Pancreas (tissue), 10 donors: ENCODE data around the gene ANKRD23. TPM values are rescaled to one million over a fixed set of nuclear protein-coding genes. Genes with fewer than 3 reads are reported as not detected.
A peak's percentile ranks its signal among the peaks of the same experiment; 100 is the strongest.

Experiments used
- ATAC-seq, 4 donors: fragments of 200-7000 bp; cut with Tn5 transposase; one replicate each; pipeline versions ENCODE4 v1.8.0 to v1.9.1; 2020; ENCODE audit warnings: mild to moderate bottlenecking in 4 of 4, moderate library complexity in 4 of 4
- DNase-seq, 6 donors: peaks; one replicate each; pipeline ENCODE4 v3.0.0-alpha.2; 2020
- FAIRE-seq: peaks from 2 replicates; lab custom pipeline; 2012; peaks lifted over from hg19 to GRCh38; lab: Jason Lieb, UNC
- H3K27ac ChIP-seq, 4 donors: fragments of 200-600 bp; sonication (generic); 1 replicate in 3 of 4; 2 replicates in 1 of 4; pipeline versions ENCODE4 v1.5.0 to v1.8.0; 2020
- H3K27me3 ChIP-seq, 4 donors: fragments of 200-600 bp; one replicate each; pipeline ENCODE4 v1.8.0; 2021
- H3K36me3 ChIP-seq, 3 donors: fragments of 200-600 bp; sonication (generic) in 1 of 3; one replicate each; pipeline versions ENCODE4 v1.5.0 to v1.8.0; 2020 to 2021
- H3K4me1 ChIP-seq, 3 donors: fragments of 200-600 bp; one replicate each; pipeline ENCODE4 v1.8.0; 2021
- H3K4me3 ChIP-seq, 4 donors: fragments of 200-600 bp; sonication (generic) in 2 of 4; one replicate each; pipeline versions ENCODE4 v1.5.0 to v1.8.0; 2020 to 2021
- H3K9me3 ChIP-seq, 4 donors: fragments of 200-600 bp; one replicate each; pipeline ENCODE4 v1.8.0; 2021
- CTCF ChIP-seq, 4 donors: fragments of 200-600 bp; sonication (generic) in 3 of 4; IDR thresholded peaks; one replicate each; pipeline versions ENCODE4 v1.5.0 to v1.8.0; 2021; ENCODE audit warnings: antibody characterized with exemption in 4 of 4
- WGBS, 2 donors: extraction: QIAGEN DNeasy Blood & Tissue Kit; methylation state at CpG; one replicate each; pipeline ENCODE4 v1.1.7; 2013; 5-methylcytosine and 5-hydroxymethylcytosine counted together
- intact Hi-C, 3 donors: fragments of 100-400 bp; cut with DNase I; formaldehyde crosslinking; loops; one replicate each; pipeline versions ENCODE4 v1.11.1 to v1.14.2; 2022
- polyA plus RNA-seq, 2 donors: library from polyadenylated mRNA; stranded (reverse); fragments of 200-250 nt; gene quantifications; one replicate each; pipeline ENCODE4 v1.2.3, GENCODE V29; 2013
- total RNA-seq, 6 donors: library from RNA; stranded (reverse); fragmentation: NEBNext Ultra II Directional in 4 of 6; extraction: Animal tissue kit (Norgen Biotek cat#: 25700) in 4 of 6; gene quantifications; one replicate each; pipeline versions ENCODE4 v1.2.1 to v1.2.4, GENCODE V29; 2021 to 2023
- donor health status: healthy with polysubstance abuse.
- donor health status: DM: no; HTN: no; CAD: no; lungs with moderate emphysema.
- donor health status: DM: no; HTN: no; CAD: no.
- donor health status: control.
- donor health status: control.
- donor health status: Bipolar disorder and iron deficiency.
- donor health status: DM: yes; HTN: yes; CAD: no.
- donor health status: DM: no; HTN: no; CAD: no.
- donor health status: DM: no; HTN: no; CAD: no.
- donor health status: DM: yes; HTN: yes; CAD: no.

Gene ANKRD23
- total and polyA plus RNA-seq, 8 donors: 0.95 to 10.9 (median 2.9) TPM

GRCh38 chr2:96861074-96861473 lies 17.3 kb upstream of the ANKRD23 start:
- no peak for FAIRE-seq

DNA sequence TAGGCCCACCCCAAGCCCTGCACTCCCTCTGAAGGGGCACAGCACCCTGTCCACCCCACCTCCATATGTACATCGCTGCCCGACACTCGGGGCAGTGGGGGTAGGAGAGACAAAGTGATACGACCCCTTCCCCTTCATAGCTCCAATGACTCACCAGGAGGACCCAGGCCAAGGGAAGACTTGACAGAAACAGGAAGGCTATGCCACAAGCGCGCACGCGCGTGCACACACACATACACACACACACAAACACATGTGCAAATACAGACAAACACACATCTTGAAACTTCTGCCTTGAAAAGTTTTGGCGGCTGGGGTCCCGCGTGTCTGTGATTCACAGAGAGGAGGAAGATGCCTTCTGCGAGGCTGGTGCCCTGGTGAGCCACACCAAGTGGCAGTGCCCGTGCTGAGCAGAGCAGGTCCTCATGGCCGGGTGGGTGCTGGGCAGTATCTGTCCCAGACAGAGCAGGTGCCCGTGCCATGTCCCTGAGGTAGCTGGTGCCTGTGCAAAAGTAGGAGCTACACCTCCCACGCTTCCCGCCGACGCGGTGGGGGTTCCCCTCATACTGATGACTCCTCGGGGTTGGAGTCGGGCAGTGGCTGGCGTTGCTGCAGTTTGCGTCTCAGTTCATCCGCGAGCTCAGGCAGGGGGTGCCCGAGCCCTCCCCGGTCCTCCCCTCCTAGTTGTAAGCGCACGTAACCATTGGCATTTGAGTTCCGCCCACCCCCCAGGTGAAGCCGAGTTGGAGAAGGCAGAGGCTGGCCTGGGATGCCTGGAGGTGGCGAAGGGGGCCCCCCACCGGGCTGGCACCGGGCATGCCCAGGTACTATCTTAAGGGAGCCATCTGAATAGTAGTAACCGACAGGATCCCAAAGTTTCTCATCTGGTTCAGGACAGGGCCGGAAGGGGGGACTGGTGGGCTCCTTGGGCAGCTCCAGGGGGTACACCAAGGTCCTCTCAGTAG lies 16.5 kb upstream of the ANKRD23 start:
- 81 to 85% methylated on average over 35 to 38 of the region's 38 CpGs for WGBS, 2 donors
- no peaks in the 10 kb centered on the region for H3K27me3 ChIP-seq
- peaks cover 6 to 30% (median 19%) of the 10 kb centered on the region in 3 donors for H3K36me3 ChIP-seq

More at GRCh38 chr2:96861074-96861473, 17.3 kb upstream of the ANKRD23 start:
- no peaks in the 10 kb centered on the region for H3K9me3 ChIP-seq
- no peak for ATAC-seq
- 89 to 92% methylated on average over 15 to 17 of the region's 17 CpGs for WGBS, 2 donors
- peaks cover 6 to 37% (median 19%) of the 10 kb centered on the region in 3 donors for H3K36me3 ChIP-seq
- intact Hi-C loops: loop anchor here in 2 of 3 donors (5.0 kb wide), 1 partner anchor 86 kb away; no protein-coding TSS in a partner anchor
- H3K4me1 ChIP-seq: peaks cover 0 to 5% (median 0%) of the 10 kb centered on the region in 3 donors
- peak in 1 of 6 donors; percentile 84 for DNase-seq
- H3K27me3 ChIP-seq: no peaks in the 10 kb centered on the region
- TF ChIP-seq CTCF (IDR thresholded peaks at IDR 0.05): no peak
- H3K4me3 ChIP-seq: no peak overlapping the region
- H3K27ac ChIP-seq: no peak overlapping the region

GRCh38 chr2:96859681-96860064 lies 15.9 kb upstream of the ANKRD23 start:
- FAIRE-seq (no peak), ATAC-seq (no peak), DNase-seq (no peak)
- Histone ChIP-seq H3K9me3 (no peaks in the 10 kb centered on the region), H3K36me3 (peaks cover 6 to 25% (median 15%) of the 10 kb centered on the region in 3 donors), H3K27ac (no peak overlapping the region), H3K27me3 (no peaks in the 10 kb centered on the region), H3K4me1 (peaks cover 0 to 5% (median 0%) of the 10 kb centered on the region in 3 donors), H3K4me3 (no peak overlapping the region)
- intact Hi-C loops: loop anchor here in 2 of 3 donors (5.0 kb wide), 1 partner anchor 88 kb away; no protein-coding TSS in a partner anchor
- TF ChIP-seq CTCF (IDR thresholded peaks at IDR 0.05): no peak
- WGBS, 2 donors: 50 to 55% methylated on average over 4 of the region's 4 CpGs

More for the DNA sequence above, 16.5 kb upstream of the ANKRD23 start:
- intact Hi-C loops: loop anchor here in 2 of 3 donors (5.0 kb wide), 1 partner anchor 87 kb away; no protein-coding TSS in a partner anchor
- peak in 1 of 6 donors; percentile 58 for DNase-seq
- Histone ChIP-seq H3K27ac (no peak overlapping the region), H3K4me3 (no peak overlapping the region), H3K4me1 (peaks cover 0 to 5% (median 0%) of the 10 kb centered on the region in 3 donors), H3K9me3 (no peaks in the 10 kb centered on the region)
- ATAC-seq: no peak
- no peak for FAIRE-seq
- TF ChIP-seq CTCF (IDR thresholded peaks at IDR 0.05): no peak

DNA sequence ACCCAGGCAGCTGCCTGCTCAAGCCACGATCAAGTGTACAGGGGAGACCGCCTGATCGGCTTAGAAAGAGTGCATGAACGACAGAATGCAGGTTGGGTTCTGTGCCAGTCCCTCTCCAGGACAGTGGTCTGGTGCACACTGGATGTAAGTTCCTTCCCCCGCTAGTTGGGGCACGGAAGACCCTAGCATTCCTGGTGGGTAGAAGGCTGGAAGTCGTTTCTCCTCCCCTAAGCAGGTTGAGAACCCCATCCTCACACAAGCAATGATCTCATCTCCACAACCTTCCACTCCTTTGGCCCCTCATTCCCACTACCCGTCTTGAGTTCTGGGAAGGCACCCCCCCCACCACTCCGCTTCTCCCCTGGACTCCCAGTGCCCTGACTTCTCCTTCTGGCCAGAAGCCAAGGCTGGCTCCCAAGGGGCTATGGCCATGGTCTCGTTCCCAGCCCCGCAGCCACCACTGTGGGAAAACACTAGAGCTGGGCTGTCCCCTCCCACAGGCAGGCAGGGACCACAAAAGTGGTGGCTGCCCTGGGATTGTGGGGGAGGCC lies 15.4 kb upstream of the ANKRD23 start:
- intact Hi-C loops: no loop called here
- Histone ChIP-seq H3K4me1 (peaks cover 0 to 5% (median 0%) of the 10 kb centered on the region in 3 donors), H3K36me3 (peaks cover 4 to 20% (median 10%) of the 10 kb centered on the region in 3 donors), H3K27me3 (no peaks in the 10 kb centered on the region), H3K9me3 (no peaks in the 10 kb centered on the region), H3K4me3 (no peak overlapping the region), H3K27ac (no peak overlapping the region)
- peak in 4 of 6 donors; percentile 46 to 79 (median 68) for DNase-seq
- no peak for FAIRE-seq
- WGBS, 2 donors: 73 to 75% methylated on average over 11 of the region's 11 CpGs
- no peak for TF ChIP-seq CTCF (IDR thresholded peaks at IDR 0.05)
- no peak for ATAC-seq
